HG03103 (cell line): ENCODE results near the gene PRDM16.

Experiments used
- ATAC-seq: cut with Tn5 transposase; IDR thresholded peaks from one replicate; pipeline ENCODE4 v1.9.1; 2021; ENCODE audit warnings: low read depth; ENCODE audit not compliant: unreplicated experiment

PRDM16 gene

DNA sequence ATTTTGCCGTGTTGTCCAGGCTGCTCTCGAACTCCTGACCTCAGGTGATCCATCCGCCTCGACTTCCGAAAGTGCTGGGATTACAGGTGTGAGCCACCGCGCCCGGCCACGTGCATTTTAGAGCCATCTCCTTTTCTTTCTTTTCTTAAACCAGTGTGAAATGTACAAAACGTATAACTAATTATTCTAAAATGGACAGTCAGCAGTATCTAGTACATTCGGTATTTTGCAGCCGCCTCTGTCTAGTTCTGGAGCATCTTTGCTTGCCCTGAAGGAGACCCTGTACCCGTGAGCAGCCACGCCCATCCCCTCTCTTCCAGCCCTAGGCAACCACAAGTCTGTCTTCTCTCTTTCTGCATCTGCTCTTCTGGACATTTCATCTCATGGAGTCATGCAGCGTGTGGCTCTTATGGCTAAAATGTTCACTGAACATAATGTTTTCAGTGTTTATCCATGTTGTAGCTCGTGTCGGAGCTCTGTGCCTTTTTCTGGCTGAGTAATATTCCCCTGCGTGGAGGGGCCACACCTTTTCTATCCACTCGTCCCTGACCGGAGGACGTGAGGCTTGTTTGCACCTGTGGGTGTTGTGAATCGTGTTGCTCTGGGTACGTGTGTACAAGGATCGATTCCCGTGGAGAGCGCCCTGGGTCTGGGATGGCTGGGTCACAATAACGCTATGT is 198.0 kb downstream of the PRDM16 start:
- no peak for ATAC-seq

DNA sequence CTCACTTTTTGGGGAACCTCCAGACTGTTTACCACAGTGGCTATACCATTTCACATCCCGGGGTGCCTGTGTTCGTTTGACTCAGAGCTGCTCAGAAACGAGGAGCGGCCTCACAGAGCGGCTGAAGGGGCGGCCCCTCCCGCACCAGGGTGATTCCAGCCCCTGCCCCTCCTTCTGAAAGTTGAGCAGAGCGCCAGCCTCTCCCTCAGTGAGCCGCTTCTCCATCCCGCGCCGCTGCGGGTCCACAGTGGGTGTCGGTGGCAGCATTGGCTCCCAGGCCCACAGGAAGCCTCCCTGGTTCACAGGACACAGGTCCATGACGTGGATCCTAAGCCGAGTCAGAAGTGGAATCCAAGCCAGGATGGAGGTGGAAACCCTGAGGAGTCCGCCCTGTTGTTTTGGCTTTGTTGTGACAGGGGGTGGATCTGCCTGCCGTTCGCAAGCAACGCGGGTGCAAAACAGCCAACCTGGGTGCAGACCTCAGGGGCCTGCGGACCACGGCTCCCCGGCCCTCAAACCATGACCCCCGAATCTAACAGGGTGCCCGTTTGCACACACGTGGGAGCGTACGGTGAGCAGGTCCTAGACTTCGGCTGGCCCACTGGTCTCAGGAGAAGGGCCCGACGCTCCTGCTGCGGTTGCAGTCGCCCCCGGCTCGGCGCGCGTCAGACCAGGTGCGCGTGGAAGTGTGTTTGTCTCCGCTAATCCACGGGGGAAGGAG is 198.7 kb downstream of the PRDM16 start:
- ATAC-seq, result no peak

DNA sequence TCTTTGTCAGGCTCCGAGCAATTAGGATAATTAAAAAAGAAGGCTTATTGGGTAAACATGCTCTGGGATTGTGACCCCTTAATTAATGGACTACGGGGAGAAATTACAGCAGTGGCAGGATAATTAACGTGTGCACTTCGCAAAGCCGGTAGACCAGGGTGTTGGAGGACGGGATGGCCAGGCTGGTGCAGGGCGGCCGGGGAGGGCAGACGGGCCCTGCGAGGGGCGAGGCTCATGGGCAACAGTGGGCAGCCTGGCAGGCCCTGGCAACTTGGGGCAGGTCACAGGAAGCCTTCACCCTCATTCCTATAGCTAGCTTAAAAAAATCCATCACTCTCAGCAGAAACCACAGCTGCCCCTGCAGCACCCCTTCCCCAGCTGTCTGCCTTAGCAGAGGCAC is 199.3 kb downstream of the PRDM16 start:
- ATAC-seq, result no peak

DNA sequence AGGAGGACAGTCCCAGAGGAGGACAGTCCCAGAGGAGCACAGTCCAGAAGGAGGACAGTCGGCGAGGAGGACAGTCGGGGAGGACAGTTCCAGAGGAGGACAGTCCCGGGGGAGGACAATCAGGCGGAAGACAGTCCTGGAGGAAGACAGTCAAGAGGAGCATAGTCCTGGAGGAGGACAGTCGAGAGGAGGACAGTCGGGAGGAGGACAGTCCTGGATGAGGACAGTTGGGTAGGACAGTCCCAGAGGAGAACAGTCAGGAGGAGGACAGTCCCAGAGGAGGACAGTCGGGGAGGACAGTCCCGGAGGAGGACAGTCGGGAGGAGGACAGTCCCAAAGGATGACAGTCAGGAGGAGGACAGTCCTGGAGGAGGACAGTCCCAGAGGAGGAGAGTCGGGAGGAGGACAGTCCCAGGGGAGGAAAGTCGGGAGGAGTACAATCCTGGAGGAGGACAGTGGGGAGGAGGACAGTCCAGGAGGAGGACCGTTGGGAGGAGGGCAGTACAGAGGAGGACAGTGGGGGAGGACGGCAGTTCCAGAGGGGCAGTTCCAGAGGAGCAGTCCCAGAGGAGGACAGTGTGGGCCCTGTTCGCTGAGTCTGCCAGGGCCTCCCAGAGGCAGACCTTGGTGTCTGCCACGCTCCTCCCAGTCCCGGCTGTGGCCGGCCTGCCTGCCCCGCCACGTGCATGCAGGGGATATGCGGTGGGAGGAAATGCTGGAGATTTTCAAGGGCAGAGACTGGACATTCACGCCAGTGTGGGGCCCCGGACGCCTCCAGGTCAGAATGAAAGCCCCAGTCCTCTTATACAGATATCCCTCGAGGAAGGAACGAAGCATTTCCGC is 201.6 kb downstream of the PRDM16 start:
- no peak for ATAC-seq

DNA sequence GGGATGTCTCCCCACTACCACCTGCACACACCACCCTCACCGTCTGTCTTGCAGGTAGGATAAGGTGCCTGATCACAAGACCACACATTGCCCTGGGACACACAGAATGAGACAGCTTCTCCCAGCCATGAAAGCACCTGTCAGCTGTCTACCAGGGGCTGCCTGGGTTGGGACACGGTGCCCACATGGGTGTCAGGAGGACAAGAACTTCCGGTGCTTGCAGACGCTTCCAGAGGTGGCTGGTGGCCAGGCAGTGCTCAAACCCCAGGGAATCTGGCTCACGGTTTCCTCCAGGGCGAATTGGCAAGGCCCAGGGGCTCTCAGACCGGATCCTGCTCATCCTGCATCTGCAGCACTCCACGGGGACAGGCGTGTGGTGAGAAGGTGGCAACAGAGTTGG is 202.9 kb downstream of the PRDM16 start:
- ATAC-seq, result no peak

DNA sequence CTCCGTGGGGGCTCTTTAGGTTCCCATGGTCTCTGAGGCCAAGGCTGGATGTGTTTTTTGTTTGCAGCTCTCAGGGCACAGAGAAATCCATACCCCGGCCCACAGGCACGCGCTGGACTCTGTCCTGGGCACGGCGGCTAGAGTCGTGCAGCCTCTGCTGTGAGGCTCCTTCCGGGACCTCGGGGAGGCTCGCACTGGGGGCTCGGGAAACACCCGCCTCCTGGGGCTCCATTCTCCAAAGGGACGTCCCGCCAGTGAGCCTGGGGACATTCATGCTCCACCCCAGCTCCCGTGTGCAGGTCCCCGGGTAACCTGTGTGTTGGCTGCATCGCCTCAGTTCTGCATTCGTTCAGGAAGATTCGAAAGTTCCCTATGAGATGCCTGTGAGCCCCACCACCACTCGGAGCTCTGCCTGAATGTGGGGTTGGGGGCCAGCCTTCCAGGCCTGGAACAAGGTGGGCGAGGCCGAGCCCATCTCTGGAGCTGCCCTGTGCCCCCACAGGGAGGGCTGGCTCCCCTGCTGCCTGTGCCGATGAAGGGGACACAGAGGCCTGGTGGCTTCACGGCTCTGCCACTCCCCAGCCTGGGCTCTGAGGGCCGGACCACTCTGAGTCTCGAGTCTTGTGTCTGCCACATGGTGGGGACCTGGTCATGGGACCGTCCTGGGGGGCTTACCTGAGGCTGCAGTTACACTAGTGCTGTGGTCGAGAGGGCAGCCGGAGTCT is 203.5 kb downstream of the PRDM16 start:
- ATAC-seq, result no peak

DNA sequence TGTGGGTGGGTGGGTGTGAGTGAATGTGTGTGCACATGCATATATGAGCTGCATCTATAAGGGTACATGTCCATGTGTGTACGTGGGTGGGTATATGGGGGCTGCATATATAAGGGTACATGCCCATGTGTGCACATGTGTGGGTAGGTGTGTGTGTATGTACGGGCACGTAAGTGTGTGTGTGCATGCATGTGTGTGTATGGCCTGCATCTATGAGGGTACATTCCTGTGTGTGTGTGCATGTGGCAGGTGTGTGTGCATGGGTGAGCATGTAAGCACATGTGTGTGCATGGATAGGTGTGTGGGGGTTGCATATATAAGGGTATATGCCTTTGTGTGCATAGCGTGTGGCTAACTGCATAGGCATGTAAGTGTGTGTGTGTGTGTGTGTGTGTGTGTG is 204.4 kb downstream of the PRDM16 start:
- ATAC-seq, result no peak

DNA sequence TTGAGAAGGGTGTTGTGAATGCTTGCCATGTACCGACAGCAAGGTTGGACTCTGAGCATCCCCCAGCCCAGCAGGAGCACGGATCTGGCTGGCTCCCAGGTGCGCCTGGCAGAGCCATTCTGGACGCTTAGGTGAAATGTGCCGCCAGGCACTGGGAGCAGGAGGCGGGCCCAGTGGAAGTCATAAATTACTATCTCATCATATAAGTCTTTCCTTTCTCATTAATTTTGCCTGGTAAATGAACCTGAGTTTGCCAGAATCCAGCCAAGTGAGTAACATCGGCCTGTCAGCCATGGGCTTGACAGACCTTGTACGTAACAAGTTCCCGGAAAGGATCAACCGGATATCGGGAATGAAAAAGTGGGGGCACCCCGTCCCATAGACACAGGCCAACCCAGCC is 206.0 kb downstream of the PRDM16 start:
- no peak for ATAC-seq

DNA sequence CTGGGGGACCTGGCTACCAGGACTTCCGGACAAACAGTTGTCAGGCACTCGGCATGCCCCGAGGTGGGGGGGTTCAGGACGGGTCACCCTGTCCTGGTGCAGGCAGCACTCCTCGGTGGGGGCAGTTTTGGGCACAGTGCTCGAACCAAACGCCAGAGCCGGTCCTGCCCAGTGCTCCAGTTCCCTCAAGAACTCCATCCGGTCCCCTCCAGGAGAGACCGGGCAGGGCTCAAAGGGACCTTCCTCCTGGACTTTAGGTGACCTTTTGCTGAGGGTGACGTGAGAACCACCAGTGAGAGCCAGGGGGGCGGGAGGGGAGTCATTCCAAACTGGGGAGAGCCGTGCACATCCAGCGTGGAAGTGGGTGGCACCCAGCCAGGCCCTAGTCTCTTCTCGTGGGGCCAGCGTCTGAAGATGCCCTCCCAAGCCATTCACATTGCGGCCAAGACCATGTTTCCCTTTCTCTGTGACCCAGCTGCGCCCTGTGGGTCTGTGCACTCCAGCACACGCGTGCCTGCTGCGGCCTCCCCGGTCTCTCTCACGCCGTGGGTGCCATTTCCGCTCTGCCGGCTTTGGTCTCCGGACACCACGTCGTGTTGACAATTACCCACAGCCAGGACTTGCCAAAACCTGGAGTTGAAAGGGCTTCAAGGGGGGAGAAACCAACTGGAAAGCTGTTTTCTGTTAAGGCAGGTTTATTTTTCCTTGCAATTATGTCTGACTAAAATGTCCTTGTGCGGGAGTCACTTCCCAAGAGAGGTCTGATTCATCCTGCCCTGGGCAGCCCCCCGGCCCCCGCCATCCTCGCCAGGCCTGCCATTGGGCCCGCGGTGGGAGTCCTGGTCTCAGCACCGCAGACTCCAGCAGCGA is 206.7 kb downstream of the PRDM16 start:
- ATAC-seq, result no peak

DNA sequence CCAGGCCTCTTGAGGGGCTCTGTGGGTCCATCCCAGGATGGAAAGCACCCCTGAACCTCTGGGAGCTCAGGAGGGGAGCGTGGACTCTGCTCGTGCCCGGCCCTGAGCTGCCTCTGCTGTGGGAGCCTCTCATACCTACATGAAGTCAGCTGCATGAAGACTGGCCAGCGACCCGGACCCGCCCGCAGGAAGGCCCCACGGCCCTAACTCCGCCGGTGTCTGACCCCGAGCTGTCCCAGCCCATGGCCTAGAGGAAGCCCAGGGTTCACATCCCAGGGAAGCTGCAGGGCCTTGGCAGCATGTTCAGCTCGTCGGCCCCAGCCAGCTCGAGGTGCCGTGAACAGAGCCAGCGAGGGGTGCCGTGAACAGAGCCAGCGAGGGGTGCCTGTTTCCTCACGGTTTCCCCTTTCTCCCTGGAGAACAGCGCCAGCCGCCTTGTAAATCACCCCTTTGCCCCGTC is 207.4 kb downstream of the PRDM16 start:
- no peak for ATAC-seq

DNA sequence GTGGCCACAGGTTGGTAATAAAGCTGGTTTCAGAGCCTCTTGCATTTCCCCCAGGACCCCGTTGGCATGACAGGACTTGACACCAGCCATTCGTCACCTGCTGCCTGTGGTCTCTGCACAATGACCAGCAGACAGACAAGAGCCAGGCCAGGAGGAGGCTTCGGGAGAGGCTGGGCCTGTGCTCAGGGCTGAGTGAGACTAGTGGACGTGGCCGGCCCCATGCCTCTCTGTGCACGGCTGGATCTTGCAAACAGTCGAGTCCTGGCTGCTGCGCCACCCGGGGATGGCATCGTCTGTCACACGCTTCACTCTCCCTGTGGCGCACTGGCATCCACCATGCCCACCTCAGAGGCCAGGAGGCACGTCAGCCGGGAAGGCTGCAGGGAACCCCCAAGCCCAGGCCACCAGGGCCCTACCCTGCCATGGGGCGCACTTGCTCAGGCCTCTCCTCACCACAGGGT is 208.0 kb downstream of the PRDM16 start:
- no peak for ATAC-seq

DNA sequence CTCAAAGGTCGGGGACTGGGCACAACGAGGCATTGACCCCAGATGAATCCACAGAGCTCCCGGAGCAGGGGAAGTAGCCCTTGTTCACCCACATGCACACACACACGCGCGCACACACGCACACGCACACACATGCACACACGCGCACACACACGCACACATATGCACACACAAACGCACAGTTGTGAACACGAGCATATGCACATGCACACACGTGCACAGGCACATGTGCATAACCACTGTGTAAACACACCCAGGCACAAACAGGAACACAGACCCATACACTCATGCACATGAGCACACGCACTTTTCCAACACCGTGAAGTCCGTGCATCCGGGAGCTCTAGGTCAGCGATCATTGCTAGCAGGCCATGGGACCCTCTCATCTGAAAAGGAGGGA is 208.6 kb downstream of the PRDM16 start:
- no peak for ATAC-seq

DNA sequence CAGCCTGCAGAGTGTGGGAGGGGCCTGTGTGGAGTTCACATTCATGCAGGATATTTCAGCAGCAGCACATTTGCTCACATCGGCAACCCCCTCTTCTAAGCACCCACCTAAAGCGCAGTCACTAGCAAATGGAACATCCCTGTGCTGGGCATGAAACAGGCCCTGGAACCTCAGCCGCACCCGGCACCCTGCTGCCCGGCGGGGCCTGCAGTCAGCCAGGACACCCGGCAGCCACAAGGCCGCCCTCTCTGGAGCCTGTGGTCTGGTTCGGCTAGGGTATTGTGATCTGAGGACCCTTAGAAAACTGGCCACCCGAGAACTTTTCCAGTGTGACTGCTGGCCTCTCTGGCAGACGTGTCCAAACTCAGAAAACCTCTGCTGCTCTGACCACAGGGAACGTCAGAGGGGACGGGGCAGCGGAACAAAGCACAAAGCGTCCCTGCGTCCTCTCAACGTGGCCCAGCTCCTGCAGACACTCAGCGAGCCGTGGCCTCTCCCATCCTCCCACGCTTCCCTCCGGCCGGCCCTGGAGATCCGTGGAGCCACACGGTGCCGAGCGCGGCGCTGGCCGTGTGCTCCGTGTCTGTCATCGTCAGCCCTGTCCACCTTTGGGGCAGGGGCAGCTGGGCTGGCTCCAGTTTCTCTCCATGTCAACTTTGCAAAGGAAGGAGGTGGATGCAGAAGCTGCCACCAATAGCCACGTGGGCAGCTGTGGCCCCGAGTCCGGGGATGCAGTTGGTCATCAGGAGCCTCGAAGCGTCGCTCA is 209.6 kb downstream of the PRDM16 start:
- ATAC-seq, result no peak

DNA sequence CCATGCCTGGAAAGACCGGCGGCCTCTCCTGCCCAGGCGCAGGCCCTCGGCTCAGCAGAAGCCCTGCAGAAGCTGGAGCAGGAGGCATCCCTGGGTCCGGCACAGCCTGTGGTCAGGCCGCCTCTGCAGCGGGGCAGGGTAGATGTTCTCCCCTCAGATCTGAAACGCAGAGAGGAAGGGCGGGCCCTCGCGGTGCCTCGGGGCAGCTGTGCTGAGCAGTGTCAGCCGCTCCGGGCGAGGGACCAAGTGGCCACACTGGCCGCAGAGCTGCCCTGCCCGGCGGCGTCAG is 210.1 kb downstream of the PRDM16 start:
- no peak for ATAC-seq

DNA sequence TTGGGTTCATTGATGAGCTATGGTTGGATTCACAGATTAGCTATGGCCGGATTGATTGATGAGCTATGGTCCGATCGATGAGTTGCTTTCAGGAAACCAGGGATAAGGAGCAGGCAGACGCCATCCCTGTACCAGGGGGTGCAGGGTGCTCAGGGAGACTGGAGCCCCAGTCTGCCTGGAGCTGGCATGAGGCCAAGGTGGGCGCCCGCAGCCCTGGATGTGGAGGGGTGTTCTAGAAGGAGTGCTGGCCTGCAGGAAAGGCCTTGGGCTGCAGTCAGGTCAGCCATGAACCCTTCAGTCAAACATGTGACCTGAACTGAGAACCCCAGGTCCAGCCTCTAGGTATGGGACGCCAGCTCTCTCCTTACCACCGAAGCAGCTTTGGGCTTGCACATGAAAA is 212.7 kb downstream of the PRDM16 start:
- ATAC-seq, result no peak

DNA sequence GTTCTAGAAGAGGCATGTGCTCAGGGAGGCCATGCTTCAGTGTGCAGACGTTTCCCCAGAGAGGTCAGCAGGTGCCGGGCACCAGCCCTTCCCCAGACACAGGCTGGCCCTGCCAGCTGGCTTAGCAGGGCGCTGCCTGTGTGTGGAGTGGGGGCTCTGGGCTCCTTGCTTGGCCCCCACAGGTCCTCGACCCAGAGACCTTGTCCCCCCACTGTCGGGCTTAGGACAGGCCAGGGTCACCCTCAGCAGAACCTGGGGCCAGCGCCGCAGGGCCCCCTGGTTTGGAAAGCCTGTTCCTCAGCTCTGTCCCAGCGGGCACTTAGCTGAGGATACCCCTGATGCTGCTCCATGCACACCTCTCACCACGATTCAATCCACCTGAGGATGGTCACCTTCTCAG is 213.2 kb downstream of the PRDM16 start:
- no peak for ATAC-seq

DNA sequence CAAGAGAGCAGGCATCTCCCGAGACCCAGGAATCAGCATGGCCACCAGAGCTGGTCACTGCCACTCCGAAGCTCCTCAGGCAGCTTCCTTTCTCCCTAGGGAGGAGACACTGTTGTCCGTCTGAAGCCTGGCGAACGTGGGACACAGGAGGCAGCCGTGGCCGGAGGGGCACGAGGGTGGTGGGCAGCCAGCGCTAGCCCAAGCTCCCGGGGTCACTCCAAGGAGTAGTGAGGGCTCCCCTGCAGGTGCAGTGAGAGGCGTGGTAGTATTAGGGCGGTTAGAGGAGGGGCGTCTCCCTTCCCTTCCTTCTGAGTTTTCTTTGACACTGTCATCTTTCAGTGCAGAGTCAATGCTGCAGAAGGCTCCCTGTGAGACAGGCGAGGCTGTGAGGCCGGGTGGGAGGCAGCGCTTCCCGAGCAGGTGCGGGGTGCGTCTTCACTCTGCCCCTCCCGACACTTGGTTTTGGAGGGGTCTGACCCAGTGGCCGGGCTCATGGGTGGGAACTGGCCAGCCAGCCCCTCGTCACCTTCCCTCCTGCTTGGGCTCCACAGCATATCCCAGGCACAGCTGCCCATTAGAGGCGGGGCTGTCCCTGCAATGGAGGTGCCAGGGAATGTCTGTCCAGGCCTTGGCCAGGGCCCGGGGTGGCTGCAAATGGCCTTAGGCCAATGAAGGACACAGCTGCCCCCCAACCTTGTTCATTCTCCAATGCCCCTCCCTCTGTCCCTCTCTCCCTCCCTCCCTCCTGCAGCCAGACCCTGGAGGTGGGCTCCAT is 213.8 kb downstream of the PRDM16 start:
- ATAC-seq, result no peak

DNA sequence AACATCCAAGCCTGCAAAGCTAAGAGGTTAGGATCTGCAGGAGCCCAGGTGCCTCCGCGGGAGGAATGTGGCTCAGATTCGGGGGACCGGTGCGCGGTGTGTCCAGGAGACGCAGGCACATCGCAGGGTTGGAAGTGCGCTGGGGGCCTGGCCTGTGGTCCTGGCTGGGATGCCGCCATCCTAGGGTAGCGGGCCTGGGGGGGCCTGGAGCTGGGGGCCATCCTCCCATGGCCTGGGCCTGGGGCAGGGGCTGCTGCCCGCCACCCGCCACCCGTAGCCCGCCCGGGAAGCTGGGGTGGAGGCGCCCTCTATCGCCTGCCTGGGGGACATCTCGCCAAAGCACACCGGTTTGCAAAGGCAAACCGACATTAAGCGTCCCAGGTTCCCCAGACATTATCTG is 214.8 kb downstream of the PRDM16 start:
- no peak for ATAC-seq

DNA sequence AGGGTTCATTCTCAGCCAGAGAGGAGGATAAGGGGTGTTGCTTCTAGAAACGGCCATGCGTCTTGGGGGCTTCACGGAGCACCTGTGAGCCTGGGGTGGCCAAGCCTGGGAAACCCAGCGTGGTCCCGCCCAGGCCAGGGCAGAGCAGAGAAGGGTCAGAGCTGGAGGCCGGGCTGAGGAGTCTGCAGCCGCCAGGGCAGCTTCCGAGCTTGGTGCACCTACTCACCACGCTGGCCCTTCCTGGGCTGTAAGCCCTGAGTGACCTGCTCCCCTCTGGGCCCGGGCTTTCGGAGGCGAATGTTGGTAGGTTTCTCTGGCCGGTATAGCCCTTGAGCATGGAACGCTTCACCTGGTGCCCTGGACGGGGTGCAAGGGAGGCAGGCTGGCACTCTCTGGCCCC is 215.7 kb downstream of the PRDM16 start:
- no peak for ATAC-seq
